IPS-20b (cell line): ENCODE results near the gene FCHSD1.
A peak's percentile ranks its signal among the peaks of the same experiment; 100 is the strongest.

Experiments used
- H3K27ac ChIP-seq: one replicate; pipeline ENCODE4 v1.5.1; 2013; ENCODE audit warnings: low read length
- H3K27me3 ChIP-seq: 2 replicates; pipeline ENCODE4 v1.6.1; 2013; ENCODE audit warnings: mild to moderate bottlenecking, low read length, inconsistent platforms; ENCODE audit not compliant: insufficient read depth
- H3K36me3 ChIP-seq: 2 replicates; pipeline ENCODE4 v1.6.1; 2013; ENCODE audit warnings: low read depth, mild to moderate bottlenecking, inconsistent platforms, low read length, moderate library complexity; ENCODE audit not compliant: insufficient read depth
- H3K4me1 ChIP-seq: 2 replicates; pipeline ENCODE4 v1.6.1; 2013; ENCODE audit warnings: mild to moderate bottlenecking, control low read depth, inconsistent platforms, low read length, moderate library complexity; ENCODE audit not compliant: insufficient read depth
- H3K4me3 ChIP-seq: 2 replicates; pipeline ENCODE4 v1.5.1; 2013; ENCODE audit warnings: mild to moderate bottlenecking, low read length, inconsistent platforms
- H3K9ac ChIP-seq: 2 replicates; pipeline ENCODE4 v1.6.1; 2013; ENCODE audit warnings: low read depth, mild to moderate bottlenecking, inconsistent platforms, low read length, moderate library complexity
- H3K9me3 ChIP-seq: 2 replicates; pipeline ENCODE4 v1.6.1; 2013; ENCODE audit warnings: mild to moderate bottlenecking, low read depth, low read length, inconsistent platforms; ENCODE audit not compliant: insufficient read depth

Gene FCHSD1

DNA sequence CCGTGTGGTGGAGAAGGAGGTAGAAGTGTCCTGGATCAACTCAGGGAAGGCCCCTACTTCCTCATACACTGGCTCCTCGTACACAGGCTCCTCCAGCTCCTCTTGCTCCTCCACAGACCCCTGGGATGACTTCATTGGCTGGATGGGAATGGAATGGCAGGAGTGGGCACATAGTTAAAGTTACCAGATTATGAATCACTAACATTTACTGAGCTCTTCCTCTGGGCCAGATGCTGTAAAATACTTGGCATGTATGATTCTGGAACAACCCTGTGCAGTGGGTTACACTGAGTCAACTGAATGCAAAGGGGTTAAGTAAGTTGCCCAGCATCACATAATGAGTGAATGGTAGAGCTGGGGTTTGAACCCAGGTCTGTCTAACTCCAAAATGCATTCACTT is 3.1 kb upstream of the FCHSD1 start:
- Histone ChIP-seq H3K9me3 (no peaks in the 10 kb centered on the region), H3K36me3 (peaks cover 57% of the 10 kb centered on the region), H3K4me3 (no peak overlapping the region), H3K4me1 (peaks cover 9% of the 10 kb centered on the region; the same call in 1 of the 2 replicates), H3K27ac (no peak overlapping the region), H3K9ac (no peak overlapping the region), H3K27me3 (no peaks in the 10 kb centered on the region)

- Histone ChIP-seq H3K27me3 (no peaks in the 10 kb centered on the region), H3K4me1 (peaks cover 9% of the 10 kb centered on the region; the same call in 1 of the 2 replicates), H3K9ac (peak overlapping the region; percentile 55; the same call in 1 of the 2 replicates), H3K27ac (no peak overlapping the region), H3K4me3 (peak overlapping the region; percentile 84), H3K9me3 (no peaks in the 10 kb centered on the region), H3K36me3 (peaks cover 43% of the 10 kb centered on the region)
Observed at GRCh38 chr5:141651728-141652105, 499 bp upstream of the FCHSD1 start.

DNA sequence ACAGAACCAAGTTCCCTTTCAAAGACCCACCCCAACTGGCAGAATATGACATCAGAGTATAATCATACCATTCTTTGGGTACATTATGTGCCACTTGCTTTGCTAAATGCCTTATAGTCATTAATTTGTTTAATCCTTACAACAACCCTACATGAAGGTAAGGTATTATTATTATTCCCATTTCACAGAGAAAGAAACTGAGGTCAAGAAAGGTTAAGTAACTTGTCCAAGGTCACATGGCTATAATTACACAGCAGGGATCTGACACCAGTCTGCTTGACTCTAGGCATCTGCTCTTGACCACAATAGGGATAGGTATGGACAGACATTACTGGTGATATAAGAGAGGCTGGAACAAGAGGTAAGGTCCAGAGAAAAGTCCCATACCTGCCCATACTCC is 1.2 kb downstream of the FCHSD1 start:
- H3K27ac ChIP-seq = no peak overlapping the region
- H3K4me1 ChIP-seq = peaks cover 9% of the 10 kb centered on the region; the same call in 1 of the 2 replicates
- H3K36me3 ChIP-seq = peaks cover 31% of the 10 kb centered on the region
- no peak overlapping the region for H3K9ac ChIP-seq
- no peaks in the 10 kb centered on the region for H3K9me3 ChIP-seq
- H3K27me3 ChIP-seq = no peaks in the 10 kb centered on the region
- peak overlapping the region; percentile 84; the same call in 1 of the 2 replicates for H3K4me3 ChIP-seq

DNA sequence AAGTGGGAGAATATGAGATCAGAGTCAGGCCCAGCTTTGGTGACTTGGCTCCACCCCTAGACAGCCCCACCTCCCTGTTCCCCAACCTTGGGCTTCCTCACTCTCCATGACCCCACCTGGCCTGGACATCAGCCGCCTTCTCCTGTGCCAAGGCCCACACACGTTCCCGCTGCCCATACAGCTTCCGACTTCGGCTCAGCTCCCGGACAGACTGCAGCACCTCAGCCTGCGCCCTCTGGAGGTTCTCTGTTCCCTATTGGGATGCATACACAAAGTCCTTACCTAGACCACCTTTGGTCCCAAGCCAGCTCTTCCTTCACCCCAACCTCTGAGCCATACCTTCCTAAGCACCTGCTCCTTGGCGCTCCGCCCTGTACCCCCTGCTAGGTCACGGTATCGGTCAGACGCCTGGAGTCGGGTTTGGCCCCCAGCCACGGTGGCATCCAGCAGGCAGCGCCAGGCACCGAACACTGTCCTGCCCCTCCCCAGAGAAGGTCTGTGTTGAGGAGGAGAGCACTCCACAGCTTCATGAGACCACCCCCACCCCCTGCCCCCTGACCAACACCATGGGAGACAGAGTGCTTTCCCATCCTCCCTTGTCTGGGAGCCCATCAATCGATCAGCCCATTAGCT is 2.0 kb downstream of the FCHSD1 start:
- H3K27me3 ChIP-seq = no peaks in the 10 kb centered on the region
- H3K9me3 ChIP-seq = no peaks in the 10 kb centered on the region
- H3K27ac ChIP-seq = no peak overlapping the region
- H3K4me3 ChIP-seq = no peak overlapping the region
- no peak overlapping the region for H3K9ac ChIP-seq
- peaks cover 9% of the 10 kb centered on the region; the same call in 1 of the 2 replicates for H3K4me1 ChIP-seq
- H3K36me3 ChIP-seq = peaks cover 26% of the 10 kb centered on the region

DNA sequence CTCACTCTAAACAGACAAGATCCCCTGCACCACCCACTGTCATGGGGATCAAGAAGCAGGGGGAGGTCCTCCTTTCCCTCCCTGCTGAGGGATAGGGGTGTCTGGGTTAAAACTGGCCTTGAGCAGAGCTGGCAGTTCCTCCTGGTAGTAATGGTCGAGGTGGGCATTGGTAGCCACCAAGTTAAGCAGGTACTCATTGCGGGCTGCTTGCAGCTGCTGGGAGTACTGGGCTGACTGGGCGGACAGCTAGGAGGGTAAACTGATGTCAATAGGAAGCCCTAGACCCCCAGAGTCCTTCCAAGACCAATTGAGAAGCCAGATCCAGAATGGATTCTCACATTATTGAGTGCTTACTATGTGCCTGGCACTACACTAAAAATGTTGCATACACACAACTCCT is 3.4 kb downstream of the FCHSD1 start:
- Histone ChIP-seq H3K36me3 (peaks cover 23% of the 10 kb centered on the region), H3K9me3 (no peaks in the 10 kb centered on the region)

DNA sequence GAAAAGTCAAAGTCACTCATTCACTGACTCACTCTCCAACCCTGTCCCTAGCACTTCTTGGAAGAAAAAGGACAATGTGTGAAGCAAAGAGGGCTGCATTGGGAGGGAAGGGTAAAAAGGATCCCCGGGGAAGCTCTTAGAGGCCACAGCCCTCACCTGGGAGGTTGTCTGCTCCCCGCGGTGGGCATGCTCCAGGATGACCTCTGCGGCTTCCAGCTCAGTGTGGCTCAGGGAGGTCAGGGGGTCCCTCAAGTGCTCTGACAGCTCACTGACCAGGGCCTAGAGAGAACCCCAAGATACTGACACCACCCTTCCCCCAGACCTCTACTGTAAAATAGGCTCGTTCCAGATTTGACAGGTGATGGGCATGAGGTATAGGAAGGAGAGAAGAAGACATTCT is 4.0 kb downstream of the FCHSD1 start:
- Histone ChIP-seq H3K9me3 (no peaks in the 10 kb centered on the region), H3K4me3 (no peak overlapping the region), H3K4me1 (peaks cover 9% of the 10 kb centered on the region; the same call in 1 of the 2 replicates), H3K9ac (no peak overlapping the region), H3K27me3 (no peaks in the 10 kb centered on the region), H3K27ac (no peak overlapping the region), H3K36me3 (peaks cover 27% of the 10 kb centered on the region)

More for the DNA sequence above, 3.4 kb downstream of the FCHSD1 start:
- Histone ChIP-seq H3K4me3 (no peak overlapping the region), H3K9ac (no peak overlapping the region), H3K4me1 (peaks cover 9% of the 10 kb centered on the region; the same call in 1 of the 2 replicates), H3K27ac (no peak overlapping the region), H3K27me3 (no peaks in the 10 kb centered on the region)

- no peaks in the 10 kb centered on the region for H3K27me3 ChIP-seq
- no peak overlapping the region for H3K27ac ChIP-seq
- no peak overlapping the region for H3K4me3 ChIP-seq
- H3K36me3 ChIP-seq = peaks cover 38% of the 10 kb centered on the region
- H3K9me3 ChIP-seq = no peaks in the 10 kb centered on the region
- 0 out of 2 replicates have a peak, but pooled peaks cover 3% of the 10 kb centered on the region for H3K4me1 ChIP-seq
- no peak overlapping the region for H3K9ac ChIP-seq
Observed at GRCh38 chr5:141646026-141646425, 5.2 kb downstream of the FCHSD1 start.

GRCh38 chr5:141641634-141642267 is 9.5 kb downstream of the FCHSD1 start:
- Histone ChIP-seq H3K4me3 (no peak overlapping the region), H3K27ac (no peak overlapping the region), H3K4me1 (peaks cover 4% of the 10 kb centered on the region; the same call in 1 of the 2 replicates), H3K27me3 (peaks cover 6% of the 10 kb centered on the region), H3K9ac (no peak overlapping the region), H3K9me3 (no peaks in the 10 kb centered on the region), H3K36me3 (peaks cover 38% of the 10 kb centered on the region)

- Histone ChIP-seq H3K27ac (no peak overlapping the region), H3K4me3 (no peak overlapping the region), H3K9me3 (no peaks in the 10 kb centered on the region), H3K9ac (no peak overlapping the region), H3K27me3 (peaks cover 6% of the 10 kb centered on the region), H3K36me3 (peaks cover 36% of the 10 kb centered on the region), H3K4me1 (peaks cover 4% of the 10 kb centered on the region; the same call in 1 of the 2 replicates)
Observed at GRCh38 chr5:141640698-141641097, 10.5 kb downstream of the FCHSD1 start.

DNA sequence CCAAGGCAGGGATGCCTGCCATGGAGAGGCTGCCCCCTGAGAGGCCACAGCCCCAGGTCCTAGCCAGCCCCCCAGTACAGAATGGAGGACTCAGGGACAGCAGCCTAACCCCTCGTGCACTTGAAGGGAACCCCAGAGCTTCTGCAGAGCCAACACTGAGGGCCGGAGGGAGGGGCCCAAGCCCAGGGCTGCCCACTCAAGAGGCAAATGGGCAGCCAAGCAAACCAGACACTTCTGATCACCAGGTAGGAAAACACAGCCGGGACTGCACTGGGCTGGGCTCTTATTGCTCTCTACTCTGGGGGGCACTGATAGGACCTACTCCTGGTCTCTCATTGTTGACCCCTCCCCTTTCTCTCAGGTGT is 11.2 kb downstream of the FCHSD1 start:
- H3K36me3 ChIP-seq = peaks cover 33% of the 10 kb centered on the region
- no peaks in the 10 kb centered on the region for H3K9me3 ChIP-seq
- peaks cover 6% of the 10 kb centered on the region for H3K27me3 ChIP-seq
- no peak overlapping the region for H3K27ac ChIP-seq
- H3K4me3 ChIP-seq = no peak overlapping the region
- no peak overlapping the region for H3K9ac ChIP-seq
- H3K4me1 ChIP-seq = peaks cover 4% of the 10 kb centered on the region; the same call in 1 of the 2 replicates

- no peak overlapping the region for H3K4me3 ChIP-seq
- peaks cover 4% of the 10 kb centered on the region; the same call in 1 of the 2 replicates for H3K4me1 ChIP-seq
- H3K9me3 ChIP-seq = no peaks in the 10 kb centered on the region
- peaks cover 38% of the 10 kb centered on the region for H3K36me3 ChIP-seq
- H3K27ac ChIP-seq = no peak overlapping the region
- H3K27me3 ChIP-seq = peaks cover 6% of the 10 kb centered on the region
- H3K9ac ChIP-seq = no peak overlapping the region
Observed at GRCh38 chr5:141639357-141640050, 11.7 kb downstream of the FCHSD1 start.
